ENCODE results near the gene P4HTM. TPM values are rescaled to one million over a fixed set of nuclear protein-coding genes. Genes with fewer than 3 reads are reported as not detected.

Gene P4HTM
- total RNA-seq, 1 donor from 2014 or later = 31.4 TPM

DNA sequence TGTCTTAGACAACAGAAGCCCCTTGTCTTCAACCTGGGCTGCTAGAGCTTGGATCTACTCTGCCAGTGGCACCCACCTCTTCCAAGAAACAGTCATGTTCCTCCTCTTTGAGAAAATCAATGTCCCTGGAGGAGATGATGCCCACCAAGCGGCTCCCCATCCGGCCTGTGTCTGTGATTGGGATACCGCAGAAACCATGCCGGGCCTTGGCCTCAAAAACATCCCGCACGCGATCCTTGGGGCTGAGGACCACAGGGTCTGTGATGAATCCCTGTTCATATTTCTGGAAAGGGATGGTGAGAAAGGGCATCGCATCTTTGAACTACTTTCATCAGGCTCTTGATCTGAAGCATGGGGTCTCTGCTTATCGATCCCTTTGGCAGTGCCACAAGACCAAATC lies 37.6 kb downstream of the P4HTM start:
- TF ChIP-seq, protein P1, sequence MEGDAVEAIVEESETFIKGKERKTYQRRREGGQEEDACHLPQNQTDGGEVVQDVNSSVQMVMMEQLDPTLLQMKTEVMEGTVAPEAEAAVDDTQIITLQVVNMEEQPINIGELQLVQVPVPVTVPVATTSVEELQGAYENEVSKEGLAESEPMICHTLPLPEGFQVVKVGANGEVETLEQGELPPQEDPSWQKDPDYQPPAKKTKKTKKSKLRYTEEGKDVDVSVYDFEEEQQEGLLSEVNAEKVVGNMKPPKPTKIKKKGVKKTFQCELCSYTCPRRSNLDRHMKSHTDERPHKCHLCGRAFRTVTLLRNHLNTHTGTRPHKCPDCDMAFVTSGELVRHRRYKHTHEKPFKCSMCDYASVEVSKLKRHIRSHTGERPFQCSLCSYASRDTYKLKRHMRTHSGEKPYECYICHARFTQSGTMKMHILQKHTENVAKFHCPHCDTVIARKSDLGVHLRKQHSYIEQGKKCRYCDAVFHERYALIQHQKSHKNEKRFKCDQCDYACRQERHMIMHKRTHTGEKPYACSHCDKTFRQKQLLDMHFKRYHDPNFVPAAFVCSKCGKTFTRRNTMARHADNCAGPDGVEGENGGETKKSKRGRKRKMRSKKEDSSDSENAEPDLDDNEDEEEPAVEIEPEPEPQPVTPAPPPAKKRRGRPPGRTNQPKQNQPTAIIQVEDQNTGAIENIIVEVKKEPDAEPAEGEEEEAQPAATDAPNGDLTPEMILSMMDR (conservative IDR thresholded peaks at IDR 0.05) = no peak
- H3K4me3 Mint-ChIP-seq = peak overlapping the region; percentile 96
- peaks cover 7% of the 10 kb centered on the region for H3K27me3 Mint-ChIP-seq (ENCODE audit: low read depth)
- H3K9me3 Mint-ChIP-seq = no peaks in the 10 kb centered on the region
- peaks cover 34% of the 10 kb centered on the region for H3K4me1 Mint-ChIP-seq
- no peak for DNase-seq (ENCODE audit: low read depth, low spot score)
- peaks cover 32% of the 10 kb centered on the region for H3K36me3 Mint-ChIP-seq (ENCODE audit: low read depth)
- H3K27ac Mint-ChIP-seq (ENCODE audit: unreplicated experiment) = no peak overlapping the region

DNA sequence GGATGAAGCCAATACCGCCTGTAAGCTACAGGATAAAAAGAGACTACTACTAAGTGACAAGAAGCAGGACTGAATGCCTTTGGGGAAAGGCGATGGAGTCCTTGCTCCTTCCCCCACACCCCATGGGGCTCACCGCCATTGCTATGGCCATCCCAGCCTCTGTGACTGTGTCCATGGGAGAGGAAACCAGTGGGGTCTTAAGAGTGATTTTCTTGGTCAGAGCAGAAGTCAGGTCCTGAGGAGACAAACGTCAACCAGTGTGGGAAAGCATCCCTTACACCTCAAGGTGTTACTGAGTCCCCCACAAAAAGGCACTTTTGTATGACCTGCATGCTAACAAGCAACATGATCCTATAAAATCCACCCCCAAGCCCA lies 38.2 kb downstream of the P4HTM start:
- H3K27ac Mint-ChIP-seq (ENCODE audit: unreplicated experiment) = peak overlapping the region; percentile 97
- peaks cover 32% of the 10 kb centered on the region for H3K36me3 Mint-ChIP-seq (ENCODE audit: low read depth)
- no peak for DNase-seq (ENCODE audit: low read depth, low spot score)
- peaks cover 7% of the 10 kb centered on the region for H3K27me3 Mint-ChIP-seq (ENCODE audit: low read depth)
- H3K4me3 Mint-ChIP-seq = peak overlapping the region; percentile 96
- TF ChIP-seq, protein P1 (conservative IDR thresholded peaks at IDR 0.05) = no peak
- no peaks in the 10 kb centered on the region for H3K9me3 Mint-ChIP-seq
- peaks cover 27% of the 10 kb centered on the region for H3K4me1 Mint-ChIP-seq

DNA sequence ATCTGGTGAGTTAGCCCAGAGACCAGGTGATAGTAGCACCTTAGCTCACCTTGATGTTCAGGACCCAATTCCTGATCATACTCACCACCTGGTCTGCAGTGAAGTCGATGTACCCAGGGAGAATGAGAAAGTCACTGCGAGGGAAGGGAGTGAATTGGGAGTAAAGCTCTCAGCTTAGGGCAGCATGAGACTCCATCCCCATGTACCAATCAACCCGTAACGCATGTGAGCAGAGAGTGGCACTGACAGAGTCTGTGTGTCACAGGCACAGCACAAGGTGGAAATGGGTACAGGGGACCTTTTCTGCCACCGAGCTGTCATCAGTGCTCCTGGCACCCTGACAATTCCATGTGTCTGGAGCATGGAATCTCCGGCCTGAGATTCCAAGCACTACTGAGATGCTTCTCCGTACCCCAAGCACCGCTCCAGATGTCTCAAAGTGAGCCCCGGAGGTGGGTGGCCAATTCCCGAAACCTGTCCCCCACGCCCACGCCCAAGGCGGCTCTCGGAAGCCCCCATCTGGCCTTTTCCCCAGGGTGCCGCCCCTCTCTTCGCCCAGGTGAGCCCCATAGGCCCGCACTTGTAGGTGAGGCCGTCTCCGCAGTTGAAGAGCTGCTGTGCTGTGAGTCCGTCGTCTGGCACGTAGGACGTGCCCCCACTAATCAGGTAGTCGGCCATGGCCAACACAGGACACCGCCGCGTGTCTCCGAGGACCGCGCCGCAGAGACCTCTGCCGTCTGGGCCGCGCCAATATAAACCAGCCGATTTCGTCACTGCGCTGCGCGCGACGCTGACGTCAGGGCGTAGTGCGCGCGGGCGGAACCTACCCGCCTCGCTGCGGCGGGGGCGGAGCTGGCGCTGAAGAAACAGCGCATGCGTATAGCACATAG lies 38.9 kb downstream of the P4HTM start, which contains the start of gene IMPDH2:
TSS of gene IMPDH2 (minus strand) at position 726 of the 890 bp plus-strand sequence. CDS start at position 678, 48 bp downstream.
- TF ChIP-seq, protein P1 (conservative IDR thresholded peaks at IDR 0.05) = no peak
- H3K4me1 Mint-ChIP-seq = peaks cover 26% of the 10 kb centered on the region
- H3K27me3 Mint-ChIP-seq (ENCODE audit: low read depth) = peaks cover 7% of the 10 kb centered on the region
- H3K9me3 Mint-ChIP-seq = no peaks in the 10 kb centered on the region
- H3K4me3 Mint-ChIP-seq = peak within 1 kb of the TSS; percentile 96
- peak within 1 kb of the TSS; percentile 97 for H3K27ac Mint-ChIP-seq (ENCODE audit: unreplicated experiment)
- H3K36me3 Mint-ChIP-seq (ENCODE audit: low read depth) = peaks cover 32% of the 10 kb centered on the region
- DNase-seq (ENCODE audit: low read depth, low spot score) = peak; percentile 83

DNA sequence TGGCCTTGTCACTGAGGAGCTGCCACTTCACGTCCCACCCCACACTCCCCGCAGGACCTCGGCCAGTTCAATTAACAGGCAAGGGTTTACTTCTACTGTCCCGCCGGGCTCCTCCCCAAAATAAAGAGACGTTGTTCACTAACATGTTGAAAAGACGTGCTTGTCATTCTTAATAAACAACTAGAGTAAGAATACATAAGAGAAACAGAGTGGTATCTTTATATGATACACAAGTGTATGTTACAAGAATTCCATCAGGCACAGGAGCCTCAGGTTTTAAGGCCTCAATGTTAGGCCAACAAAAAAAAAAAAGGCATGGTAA lies 39.5 kb downstream of the P4HTM start:
- DNase-seq (ENCODE audit: low read depth, low spot score) = no peak
- peaks cover 7% of the 10 kb centered on the region for H3K27me3 Mint-ChIP-seq (ENCODE audit: low read depth)
- H3K27ac Mint-ChIP-seq (ENCODE audit: unreplicated experiment) = peak overlapping the region; percentile 97
- peaks cover 26% of the 10 kb centered on the region for H3K4me1 Mint-ChIP-seq
- peaks cover 30% of the 10 kb centered on the region for H3K36me3 Mint-ChIP-seq (ENCODE audit: low read depth)
- TF ChIP-seq, protein P1 (conservative IDR thresholded peaks at IDR 0.05) = no peak
- no peaks in the 10 kb centered on the region for H3K9me3 Mint-ChIP-seq
- H3K4me3 Mint-ChIP-seq = peak overlapping the region; percentile 96

DNA sequence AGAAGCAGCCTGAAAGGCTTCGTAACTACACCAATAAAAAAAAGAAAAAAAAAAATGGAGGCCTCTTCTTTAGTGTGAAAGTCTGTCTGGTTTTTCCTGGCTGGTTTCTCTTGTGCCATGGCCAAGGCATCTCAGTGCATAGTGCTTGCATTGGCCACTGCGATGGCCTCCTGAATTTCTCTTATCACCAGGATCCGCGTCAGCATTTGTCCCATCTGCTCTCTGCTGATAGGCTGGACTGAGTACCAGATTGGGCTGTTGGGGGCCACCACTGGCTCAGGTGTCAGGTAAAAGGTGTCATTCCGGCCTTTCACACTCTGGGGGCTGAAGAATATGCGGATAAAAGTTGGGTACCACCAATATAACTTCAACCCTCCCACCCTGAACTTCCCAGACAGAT lies 40.3 kb downstream of the P4HTM start:
- Mint-ChIP-seq H3K27ac (ENCODE audit: unreplicated experiment) (no peak overlapping the region), H3K9me3 (no peaks in the 10 kb centered on the region), H3K4me3 (no peak overlapping the region), H3K27me3 (ENCODE audit: low read depth) (peaks cover 7% of the 10 kb centered on the region), H3K4me1 (peaks cover 26% of the 10 kb centered on the region), H3K36me3 (ENCODE audit: low read depth) (peaks cover 27% of the 10 kb centered on the region)
- DNase-seq (ENCODE audit: low read depth, low spot score) = no peak
- TF ChIP-seq, protein P1 (conservative IDR thresholded peaks at IDR 0.05) = no peak
